GM18511 (cell line): ENCODE results near the gene PKP4.
"Not testable (repeated sequence)": the region's sequence is repeated elsewhere in the genome, so short reads cannot be mapped to it uniquely, and the experiment has no call there.

Experiments
- ATAC-seq: cut with Tn5 transposase; IDR thresholded peaks from one replicate; pipeline ENCODE4 v1.9.1; 2021; ENCODE audit warnings: mild to moderate bottlenecking, moderate library complexity; ENCODE audit not compliant: unreplicated experiment

PKP4 gene

DNA sequence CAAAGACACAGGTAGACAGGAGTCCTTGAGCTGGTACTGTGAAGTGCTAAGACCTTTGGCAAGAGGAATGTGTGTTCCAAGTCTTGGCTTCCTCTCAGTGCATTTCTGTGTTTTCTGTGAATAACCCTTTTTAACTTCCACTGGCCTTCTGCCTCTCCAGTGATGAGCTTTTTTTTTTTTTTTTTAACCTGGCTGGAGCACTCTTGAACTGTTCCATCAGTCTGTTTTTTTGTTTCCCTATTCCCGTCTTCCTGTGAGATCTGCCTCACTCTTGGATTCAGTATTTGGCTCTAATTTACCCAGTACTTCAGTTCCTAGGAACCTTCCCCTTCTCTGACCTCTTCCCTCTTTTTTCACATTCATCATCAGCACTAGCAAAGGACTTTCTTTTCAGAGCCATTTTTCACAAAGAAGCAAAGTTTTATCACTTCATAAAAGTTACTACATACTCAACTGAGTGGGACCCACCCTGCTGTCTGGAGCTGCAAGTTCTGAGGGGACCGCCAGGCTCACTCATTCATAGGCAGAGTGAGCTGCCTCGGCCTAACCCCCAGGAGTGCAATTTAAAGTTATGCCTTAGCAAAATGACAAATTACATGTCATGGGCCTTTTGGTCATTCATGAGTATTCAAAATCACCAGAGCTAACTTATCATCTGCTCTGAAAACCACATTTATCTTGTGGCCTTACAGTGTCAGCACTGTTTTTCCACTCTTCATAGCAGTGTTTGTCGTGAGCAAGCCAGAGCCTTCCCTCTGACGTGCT lies 211.4 kb downstream of the PKP4 start:
- no peak for ATAC-seq

DNA sequence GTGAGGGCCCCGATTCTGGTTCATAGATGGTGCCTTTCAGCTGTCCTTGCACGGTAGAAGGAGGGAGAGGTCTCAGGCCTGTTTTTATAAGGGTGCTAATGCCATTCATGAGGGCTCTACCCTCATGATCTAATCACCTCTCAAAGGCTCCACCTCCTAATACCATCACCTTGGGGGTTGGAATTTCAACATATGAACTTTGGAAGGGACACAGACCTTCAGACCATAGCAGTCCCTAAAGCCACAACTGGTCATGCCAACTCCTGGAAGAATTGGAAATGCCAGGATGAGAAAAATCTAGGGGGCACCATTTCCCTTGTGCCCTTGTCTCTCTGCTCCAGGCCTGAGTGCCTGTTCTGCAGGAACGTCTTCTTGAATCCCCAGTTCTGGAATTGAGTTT lies 213.5 kb downstream of the PKP4 start:
- ATAC-seq = no peak

DNA sequence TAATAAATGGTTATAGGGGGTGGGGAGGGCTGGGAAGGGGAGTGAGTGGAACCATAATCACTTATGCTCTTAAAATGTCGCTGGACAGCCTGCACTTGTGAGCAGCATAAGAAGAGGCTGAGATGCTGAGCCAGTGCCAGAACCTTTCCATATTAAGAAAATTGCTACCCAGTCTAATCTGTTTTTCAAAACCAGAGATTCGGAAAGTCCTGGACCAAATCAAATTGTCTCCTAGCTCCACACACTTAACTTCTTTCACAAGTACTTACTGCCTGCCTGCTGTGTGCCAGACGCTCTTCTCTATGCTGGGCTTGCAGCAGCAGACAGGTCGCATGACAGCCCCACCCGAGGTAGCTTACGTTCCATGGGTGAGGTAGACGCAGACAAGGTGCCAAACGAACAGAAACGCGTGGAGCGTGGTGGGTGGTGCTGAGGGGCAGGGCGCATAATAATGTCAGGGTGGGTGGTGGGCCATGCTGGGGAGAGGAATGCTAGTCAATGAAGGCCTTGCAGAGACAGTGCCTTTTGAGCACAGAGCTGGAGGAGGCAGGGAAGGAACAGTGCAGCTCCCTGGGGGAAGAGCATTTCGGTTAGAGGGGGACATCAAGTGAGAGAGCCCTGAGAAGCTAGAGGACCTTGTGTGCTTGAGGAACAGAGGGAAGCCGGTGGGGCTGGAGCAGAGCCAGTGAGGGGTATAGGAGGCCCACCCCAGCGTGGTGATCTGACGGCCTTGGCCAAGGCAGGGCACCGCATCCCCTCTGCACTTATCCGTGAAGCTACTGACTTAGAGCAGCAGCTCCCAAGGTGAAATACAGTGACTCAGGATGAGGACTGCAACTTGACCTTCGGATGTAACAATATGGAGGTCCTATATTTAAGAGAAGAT lies 214.9 kb downstream of the PKP4 start:
- no peak for ATAC-seq

DNA sequence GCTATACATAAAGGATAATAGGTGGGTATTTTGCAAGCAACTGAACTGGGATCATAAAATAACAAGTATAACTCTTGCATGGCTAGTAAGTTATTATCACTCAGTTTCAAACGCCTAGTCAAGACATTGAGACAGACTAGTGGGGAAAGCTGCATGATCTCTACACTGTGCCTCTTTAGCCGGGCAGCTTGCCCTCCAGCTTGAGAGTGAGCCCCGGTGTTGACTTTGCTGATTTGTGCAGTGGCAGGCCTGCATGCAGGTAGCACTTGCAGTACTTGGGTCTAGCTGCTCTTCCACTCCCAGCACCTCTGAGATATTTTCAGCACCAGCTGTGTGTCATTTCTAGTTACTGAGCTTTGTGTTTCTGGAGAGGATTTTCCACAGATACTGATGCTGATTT lies 219.5 kb downstream of the PKP4 start:
- ATAC-seq = no peak

DNA sequence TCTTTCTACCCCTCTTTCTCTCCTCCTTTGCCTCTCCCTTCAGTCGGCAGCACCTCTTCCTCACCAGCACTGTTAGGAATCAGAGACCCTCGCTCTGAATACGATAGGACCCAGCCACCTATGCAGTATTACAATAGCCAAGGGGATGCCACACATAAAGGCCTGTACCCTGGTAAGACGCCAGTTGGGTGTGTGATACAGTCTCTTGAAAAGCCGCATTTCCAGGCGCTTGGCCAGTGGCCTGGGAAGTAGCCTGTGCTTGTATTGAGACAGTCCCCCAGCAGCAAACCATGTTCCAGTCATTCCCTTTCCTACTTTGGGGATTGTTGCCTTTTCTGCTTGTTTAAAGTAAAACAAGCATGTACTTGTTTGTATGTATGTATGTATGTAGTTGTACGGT lies 219.9 kb downstream of the PKP4 start:
- ATAC-seq = no peak

DNA sequence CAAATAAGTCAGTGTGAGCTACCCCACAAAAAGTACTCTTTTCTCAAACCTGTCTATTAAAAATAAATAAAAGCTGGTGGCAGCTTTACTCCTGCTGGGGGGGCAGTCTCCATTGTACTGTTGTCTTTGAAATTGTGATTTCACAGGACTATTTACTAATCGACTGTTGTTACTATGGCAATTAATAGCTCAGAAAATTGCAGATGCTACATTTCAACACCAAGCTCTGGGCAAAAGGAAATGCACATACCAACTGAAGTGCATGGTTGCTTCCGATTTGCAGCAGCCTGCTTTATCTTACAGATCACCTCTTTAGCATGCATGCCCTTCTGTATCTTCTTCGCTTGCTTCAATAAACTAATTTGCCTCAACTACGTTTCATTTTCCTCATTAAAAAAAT lies 220.8 kb downstream of the PKP4 start:
- ATAC-seq = no peak

DNA sequence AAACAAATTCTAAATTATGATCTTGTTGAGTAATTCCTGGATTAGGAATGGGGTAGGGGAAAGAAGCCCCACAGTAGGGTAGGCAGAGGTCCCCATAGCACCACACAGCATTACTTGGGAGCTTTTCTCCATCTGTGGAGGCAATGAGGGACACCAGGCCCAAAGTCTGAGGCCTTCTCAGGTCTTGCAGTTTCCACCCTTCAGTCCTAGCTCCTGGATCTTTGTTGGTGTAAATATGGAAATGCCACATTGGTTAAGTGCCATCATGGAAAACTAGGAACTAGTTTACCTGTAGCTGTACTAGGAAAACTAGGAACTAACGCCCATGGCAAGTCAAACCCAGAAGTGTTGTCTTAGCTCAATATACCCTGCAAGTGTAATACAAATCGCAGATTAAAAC lies 225.1 kb downstream of the PKP4 start:
- ATAC-seq = no peak

DNA sequence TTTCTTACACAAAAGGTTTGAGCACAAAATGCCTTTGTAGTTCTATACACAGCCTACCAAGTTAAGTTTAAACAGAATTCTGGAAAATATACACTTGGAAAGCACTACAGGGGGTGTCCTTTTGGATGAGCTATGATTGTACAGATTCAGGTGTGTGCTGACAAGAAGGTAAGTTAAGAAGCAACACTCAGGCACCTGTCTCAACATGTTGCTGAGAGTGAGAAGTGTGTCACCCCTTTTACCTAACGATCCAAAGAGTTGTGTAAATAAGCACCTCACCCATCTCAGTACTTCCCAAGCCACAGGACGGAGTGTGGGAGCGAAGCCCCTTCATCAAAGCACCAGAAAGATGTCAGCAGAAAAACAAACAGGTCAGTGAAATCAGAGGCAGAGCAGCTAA lies 228.9 kb downstream of the PKP4 start:
- ATAC-seq = no peak

DNA sequence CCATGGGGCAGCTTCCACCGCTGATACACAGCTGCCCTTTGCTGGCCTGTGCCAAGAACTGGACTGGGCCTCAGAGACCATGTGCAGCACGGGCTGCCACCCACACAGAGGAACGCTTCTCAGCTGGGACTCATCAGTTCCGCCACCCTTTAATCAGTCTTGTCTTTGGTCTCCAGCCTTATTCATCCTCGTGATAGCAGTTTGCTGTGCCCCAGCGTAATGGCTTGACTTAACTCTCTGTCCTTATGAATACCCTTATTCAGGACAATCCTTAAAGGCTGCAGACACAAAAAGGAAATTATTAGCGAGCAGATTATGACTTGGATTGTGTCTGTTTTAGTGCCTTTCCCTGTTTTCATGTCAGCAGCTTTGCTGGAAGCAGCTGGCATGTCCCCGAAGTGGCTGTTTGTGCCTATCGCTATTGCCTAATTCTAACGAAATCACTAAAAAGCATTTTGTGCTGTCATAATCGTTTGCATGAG lies 229.5 kb downstream of the PKP4 start:
- ATAC-seq = no peak

DNA sequence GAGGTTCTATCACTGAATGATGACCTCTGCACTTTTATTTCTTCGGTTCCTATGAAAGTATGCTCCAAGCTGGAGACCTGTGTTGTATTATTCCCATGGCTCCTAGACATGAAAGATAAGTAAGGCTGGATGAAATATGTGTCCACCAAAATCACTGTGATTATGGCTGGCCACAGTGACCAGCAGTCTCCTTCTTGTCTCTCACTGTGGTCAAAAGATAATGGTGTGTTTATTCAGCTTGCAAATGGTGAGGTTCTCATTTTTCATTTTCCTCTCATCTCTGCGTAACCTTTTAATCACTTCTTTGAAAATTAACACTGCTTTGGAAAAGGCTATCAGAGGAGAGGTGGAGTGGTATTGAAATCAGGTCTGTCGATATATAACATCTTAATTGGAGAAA lies 230.6 kb downstream of the PKP4 start:
- no peak for ATAC-seq

DNA sequence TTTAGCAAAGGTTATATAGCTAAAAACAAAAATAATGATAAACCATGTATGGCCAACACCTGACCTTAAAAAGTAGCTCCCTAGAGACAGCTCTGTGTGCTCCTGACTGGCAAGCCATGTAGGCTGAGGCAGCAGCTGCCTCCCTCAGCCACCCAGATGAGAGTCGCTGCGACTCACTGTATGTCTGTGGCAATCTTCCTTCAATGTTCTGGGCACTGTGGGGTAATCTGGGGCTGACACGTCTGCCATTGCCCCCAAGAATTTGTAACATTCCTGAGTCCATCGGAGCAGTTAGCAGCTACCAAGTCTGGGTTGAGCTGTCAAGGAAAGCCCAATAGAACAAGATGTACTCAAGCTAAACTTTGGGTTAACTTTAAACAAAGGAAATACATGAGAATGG lies 232.0 kb downstream of the PKP4 start:
- no peak for ATAC-seq

DNA sequence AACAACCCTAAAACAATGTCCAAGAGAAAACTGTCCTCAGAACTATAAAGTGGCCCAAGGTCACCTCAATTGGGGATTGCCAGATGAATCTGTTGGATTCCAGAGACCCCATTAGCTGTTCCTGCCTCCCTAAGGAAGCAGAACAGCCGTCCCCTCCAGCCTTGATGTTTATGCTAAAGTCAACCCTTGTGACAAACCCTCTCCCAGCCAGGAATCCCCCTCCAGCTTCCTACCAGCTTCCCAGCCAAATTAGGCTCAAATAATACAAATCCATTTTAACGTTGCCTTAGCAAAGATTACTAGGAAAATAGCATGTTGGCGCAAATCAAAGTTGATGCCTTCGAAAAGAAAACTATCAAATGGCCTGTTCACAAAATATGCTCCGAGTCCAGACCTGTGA lies 232.6 kb downstream of the PKP4 start:
- no peak for ATAC-seq

DNA sequence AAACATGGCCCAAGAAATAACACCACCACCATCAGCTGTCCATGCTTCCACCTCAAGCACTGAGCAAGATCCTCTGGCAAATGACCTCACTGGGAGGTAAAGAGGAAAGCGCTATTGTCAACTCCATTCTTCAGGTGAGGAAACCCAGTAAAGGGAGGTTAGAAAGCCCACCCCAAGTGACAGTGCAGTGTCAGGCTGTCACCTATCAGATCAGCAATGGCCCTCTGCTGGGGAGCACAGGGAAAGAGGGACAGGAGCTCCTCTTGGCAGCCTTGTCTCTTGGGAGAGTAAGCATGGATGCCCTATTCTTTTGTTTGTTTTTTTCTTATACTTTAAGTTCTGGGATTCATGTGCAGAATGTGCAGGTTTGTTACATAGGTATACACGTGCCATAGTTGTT lies 234.1 kb downstream of the PKP4 start:
- ATAC-seq = no peak

DNA sequence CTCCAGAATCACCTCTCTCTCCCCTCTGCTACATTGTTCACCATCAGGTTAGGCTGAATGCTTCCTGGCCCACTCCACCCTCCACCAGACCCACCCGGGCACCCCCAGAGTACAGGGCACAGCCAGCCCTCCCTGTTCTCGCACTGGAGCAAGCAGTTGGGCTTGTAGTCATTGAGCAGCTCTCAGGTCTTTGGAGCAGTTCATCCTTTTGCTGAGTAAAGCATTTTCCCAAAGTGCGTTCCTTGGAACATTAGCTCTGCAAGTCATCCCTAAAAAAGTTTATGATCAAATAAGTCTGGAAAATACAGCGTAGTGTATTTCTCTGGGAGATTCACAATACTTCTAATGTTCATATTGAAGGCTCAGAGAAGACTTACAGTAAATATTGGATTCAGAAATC lies 234.9 kb downstream of the PKP4 start:
- no peak for ATAC-seq

DNA sequence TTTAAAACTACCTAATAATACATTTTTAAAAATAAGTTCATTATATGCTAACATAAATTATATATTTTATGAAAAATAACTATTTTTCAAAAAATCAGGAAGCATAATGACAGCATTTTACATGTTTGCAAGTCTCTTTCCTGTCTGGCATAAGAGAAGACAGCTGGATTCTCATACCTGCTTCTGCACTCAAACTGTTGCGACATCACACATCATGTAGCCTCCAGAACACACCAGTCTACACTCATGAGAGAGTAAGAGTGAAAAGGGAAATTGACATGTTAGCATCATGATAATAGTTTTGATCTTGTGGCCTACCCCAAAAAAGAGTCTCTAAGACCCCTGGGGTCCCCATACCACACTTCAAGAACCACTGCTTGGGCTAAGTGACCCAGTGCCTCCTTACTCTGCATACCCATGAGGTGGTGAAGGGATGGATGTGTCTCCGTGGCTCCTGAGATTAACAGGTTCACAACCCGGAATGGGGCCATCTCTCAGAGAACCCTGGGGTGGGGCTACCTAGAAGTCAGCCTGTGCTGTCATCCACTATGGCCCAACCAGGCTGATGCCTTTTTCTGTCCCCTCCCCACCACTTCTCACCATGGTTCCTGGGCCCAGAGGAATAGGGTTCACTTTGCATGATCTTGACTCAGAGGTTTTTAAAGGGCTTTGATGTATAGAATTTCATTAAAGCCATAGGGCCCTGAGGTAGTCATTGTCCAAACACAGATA lies 235.8 kb downstream of the PKP4 start:
- ATAC-seq = no peak

DNA sequence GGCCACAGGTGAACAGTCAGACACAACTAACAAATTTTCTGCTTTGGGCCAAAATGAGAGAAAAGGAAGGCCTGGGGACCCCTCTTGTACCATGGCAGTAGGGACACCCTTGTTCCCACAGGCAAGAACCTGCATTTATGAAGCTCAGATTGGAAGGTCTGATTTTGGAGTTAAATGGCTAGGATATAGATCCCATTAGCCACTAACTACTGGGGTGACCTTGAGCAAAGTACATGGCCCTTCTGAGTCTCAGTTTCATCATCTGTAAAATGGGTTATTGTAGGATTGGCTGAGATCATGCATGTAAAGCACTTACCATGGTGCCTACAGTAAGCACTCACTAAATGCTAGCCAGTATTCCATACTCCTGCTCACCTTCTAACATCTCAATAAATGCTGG lies 236.7 kb downstream of the PKP4 start:
- ATAC-seq = no peak

DNA sequence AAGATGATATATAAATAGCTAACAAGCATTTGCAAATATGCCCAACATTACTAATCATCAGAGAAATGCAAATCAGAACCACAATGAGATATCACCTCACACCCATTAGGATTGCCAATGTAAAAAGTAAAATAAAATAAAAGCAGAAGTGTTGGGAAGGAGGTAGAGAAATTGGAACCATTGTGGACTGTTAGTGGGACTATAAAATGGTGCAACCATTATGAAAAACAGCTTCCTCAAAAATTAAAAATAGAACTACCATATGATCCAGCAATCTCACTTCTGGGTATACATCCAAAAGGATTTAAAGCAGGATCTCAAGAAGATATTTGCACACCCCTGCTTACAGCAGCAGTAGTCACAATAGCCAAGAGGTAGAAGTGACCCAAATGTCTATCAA lies 238.6 kb downstream of the PKP4 start:
- ATAC-seq = no peak

DNA sequence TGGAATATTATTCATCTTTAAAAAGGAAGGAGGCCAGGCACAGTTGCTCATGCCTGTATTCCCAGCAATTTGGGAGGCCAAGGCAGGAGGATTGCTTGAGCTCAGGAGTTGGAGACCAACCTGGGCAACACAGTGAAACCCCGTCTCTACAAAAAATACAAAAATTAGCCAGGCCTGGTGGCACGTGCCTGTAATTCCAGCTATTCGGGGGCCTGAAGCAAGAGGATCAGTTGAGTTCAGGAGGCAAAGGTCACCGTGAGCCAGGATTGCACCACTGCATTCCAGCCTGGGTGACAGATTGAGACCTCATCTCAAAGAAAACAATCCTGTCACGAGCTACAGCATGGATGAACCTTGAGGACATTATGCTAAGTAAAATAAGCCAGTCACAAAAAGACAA lies 239.0 kb downstream of the PKP4 start:
- not testable (repeated sequence) for ATAC-seq

DNA sequence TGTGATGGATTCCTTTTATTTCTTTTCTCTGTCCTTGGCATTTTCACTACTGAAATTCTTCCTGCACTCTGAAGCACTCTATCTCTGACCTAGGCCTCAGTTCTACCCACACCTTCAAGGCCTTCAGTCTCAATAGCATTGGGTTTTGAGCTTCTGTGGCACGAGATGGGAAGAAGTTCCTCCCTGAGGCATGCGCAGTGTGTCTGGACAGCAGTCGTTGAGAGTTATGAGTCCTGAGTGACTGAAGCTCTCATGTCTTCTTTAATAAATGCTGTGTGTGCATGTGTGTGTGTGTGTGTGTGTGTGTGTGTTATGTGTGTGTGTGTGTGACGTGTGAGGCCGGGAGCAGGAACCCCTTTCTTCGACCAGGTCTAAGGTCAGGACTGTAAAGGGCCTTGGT lies 242.6 kb downstream of the PKP4 start:
- ATAC-seq = no peak

DNA sequence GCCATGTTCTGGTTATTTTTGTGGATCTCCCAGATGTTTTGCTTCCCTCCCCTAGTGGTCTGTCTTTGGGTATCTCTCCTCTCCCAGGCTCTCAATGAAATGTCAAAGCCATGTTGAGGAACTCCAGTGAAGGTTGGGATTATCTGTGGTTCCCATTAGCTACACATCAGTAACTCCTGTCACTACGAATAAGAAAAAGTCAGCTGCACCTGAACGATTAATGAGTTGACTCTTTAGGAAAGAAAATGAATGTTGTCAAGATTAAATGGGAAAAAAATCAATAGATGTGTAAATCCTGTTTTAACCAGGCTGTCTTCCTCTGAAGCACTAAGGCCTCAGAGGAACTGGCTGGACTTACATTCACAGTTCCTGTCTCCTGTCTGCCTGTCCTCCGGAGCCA lies 244.3 kb downstream of the PKP4 start:
- no peak for ATAC-seq

DNA sequence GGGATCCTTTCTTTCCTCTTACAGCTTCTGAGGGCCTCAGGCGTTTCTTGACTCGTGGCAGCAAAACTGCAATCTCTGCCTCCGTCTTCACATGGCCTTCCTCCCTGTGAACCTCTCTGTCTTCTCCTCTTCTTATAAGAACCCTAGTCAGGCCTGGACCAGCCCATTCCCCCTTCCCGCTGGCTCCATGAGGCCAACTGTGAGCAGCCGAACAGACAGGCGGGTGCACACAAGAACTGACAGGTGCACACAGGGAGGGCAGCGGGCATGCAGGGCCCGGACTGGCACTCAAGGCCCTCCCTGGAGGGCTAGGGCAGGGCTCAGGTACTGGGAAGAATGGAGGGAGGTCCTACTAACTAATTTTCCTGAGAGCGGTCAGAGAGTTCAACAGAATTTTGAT lies 246.0 kb downstream of the PKP4 start:
- ATAC-seq = no peak
